Loucy (cell line): Measurements from ENCODE around the gene ZNF629.

Experiments used
- H2AFZ ChIP-seq: fragments of 200-600 bp; sonication (generic); 2 replicates; pipeline ENCODE4 v1.6.0; 2016; ENCODE audit warnings: antibody characterized with exemption, mild to moderate bottlenecking, low read length, moderate library complexity
- H3F3A ChIP-seq: fragments of 200-600 bp; 2 replicates; pipeline ENCODE4 v1.6.0; 2016; ENCODE audit warnings: antibody characterized with exemption, low read depth, mild to moderate bottlenecking
- H3K27me3 ChIP-seq: fragments of 200-600 bp; sonication (generic); 2 replicates; pipeline ENCODE4 v1.6.1; 2014; ENCODE audit warnings: low read length, mild to moderate bottlenecking; ENCODE audit not compliant: insufficient read depth, poor library complexity, severe bottlenecking
- H3K36me3 ChIP-seq: fragments of 200-600 bp; sonication (generic); 2 replicates; pipeline ENCODE4 v1.6.1; 2016; ENCODE audit warnings: low read length; ENCODE audit not compliant: insufficient read depth
- H3K4me1 ChIP-seq: fragments of 200-600 bp; sonication (generic); 2 replicates; pipeline ENCODE4 v1.5.1; 2014; ENCODE audit warnings: low read length, mild to moderate bottlenecking; ENCODE audit not compliant: insufficient read depth, poor library complexity, severe bottlenecking
- H3K4me2 ChIP-seq: fragments of 200-600 bp; sonication (generic); 2 replicates; pipeline ENCODE4 v1.6.0; 2014; ENCODE audit warnings: antibody characterized with exemption, low read length, low read depth, mild to moderate bottlenecking; ENCODE audit not compliant: poor library complexity, severe bottlenecking
- H3K4me3 ChIP-seq: fragments of 200-600 bp; sonication (generic); 2 replicates; pipeline ENCODE4 v1.5.1; 2014; ENCODE audit warnings: low read length, mild to moderate bottlenecking, mixed read lengths; ENCODE audit not compliant: poor library complexity, severe bottlenecking
- H3K79me2 ChIP-seq: fragments of 200-600 bp; sonication (generic); 2 replicates; pipeline ENCODE4 v1.6.1; 2014; ENCODE audit warnings: low read length; ENCODE audit not compliant: insufficient read depth
- H3K9ac ChIP-seq: fragments of 200-600 bp; sonication (generic); 2 replicates; pipeline ENCODE4 v1.6.0; 2014; ENCODE audit warnings: mild to moderate bottlenecking, low read depth, low read length, moderate library complexity; ENCODE audit not compliant: poor library complexity, severe bottlenecking
- H3K9me2 ChIP-seq: fragments of 200-600 bp; sonication (generic); replicated peaks from 2 replicates; pipeline ENCODE4 v1.6.1; 2016; ENCODE audit warnings: low read depth, low read length, mixed read lengths
- H3K9me3 ChIP-seq: fragments of 200-600 bp; sonication (generic); 2 replicates; pipeline ENCODE4 v1.6.1; 2014; ENCODE audit warnings: mild to moderate bottlenecking, antibody characterized with exemption, low read length, low read depth; ENCODE audit not compliant: insufficient read depth
- H4K20me1 ChIP-seq: fragments of 200-600 bp; sonication (generic); 2 replicates; pipeline ENCODE4 v1.6.0; 2014; ENCODE audit warnings: antibody characterized with exemption, low read length, mild to moderate bottlenecking; ENCODE audit not compliant: insufficient read depth, poor library complexity, severe bottlenecking
- EZH2phosphoT487 ChIP-seq: fragments of 200-600 bp; IDR thresholded peaks from 2 replicates; pipeline ENCODE4 v1.6.1; 2018; ENCODE audit warnings: antibody characterized with exemption, mild to moderate bottlenecking, moderate library complexity, borderline replicate concordance
- TF ChIP-seq, protein P1 (sequence below): fragments of 200-600 bp; sonication (generic); conservative IDR thresholded peaks from 2 replicates; pipeline ENCODE4 v1.5.1; 2014; ENCODE audit warnings: mild to moderate bottlenecking, antibody characterized with exemption, low read length

The ZNF629 gene

DNA sequence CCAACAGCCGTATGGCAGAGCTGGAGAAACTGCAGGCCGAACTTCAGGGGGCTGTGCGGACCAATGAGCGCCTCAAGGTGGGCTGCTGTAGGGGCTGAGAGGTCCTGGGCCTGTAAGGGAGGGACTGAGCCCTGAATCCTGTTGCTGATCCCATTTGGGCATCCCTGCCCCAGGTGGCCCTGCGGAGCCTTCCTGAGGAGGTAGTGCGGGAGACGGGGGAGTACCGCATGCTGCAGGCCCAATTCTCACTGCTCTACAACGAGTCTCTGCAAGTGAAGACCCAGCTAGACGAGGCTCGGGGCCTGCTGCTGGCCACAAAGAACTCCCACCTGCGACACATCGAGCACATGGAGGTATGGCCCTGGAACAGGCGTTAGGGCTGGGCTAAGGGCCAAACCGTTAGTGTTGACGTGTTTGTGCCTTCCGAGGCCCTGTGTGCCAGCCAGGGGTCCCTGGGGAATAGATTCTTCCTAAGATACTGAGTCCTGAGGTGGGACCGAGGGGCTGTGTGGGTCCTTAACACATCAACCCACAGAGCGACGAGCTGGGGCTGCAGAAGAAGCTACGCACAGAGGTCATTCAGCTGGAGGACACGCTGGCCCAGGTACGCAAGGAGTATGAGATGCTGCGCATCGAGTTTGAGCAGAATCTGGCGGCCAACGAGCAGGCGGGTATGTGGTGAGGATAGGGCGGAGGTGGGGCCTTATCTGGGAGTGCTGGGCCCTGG, 20.6 kb downstream of the ZNF629 start:
- H3K36me3 ChIP-seq, result peaks cover 71% of the 10 kb centered on the region; the same call in 1 of the 2 replicates
- H3K9me3 ChIP-seq, result no peaks in the 10 kb centered on the region
- no peak overlapping the region for H3K9ac ChIP-seq
- no peak overlapping the region for H3K4me2 ChIP-seq
- no peaks in the 10 kb centered on the region for H3F3A ChIP-seq
- peaks cover 17% of the 10 kb centered on the region for H3K4me1 ChIP-seq
- no peaks in the 10 kb centered on the region for H3K9me2 ChIP-seq
- H2AFZ ChIP-seq, result no peak overlapping the region
- H3K4me3 ChIP-seq, result no peak overlapping the region
- peaks cover 28% of the 10 kb centered on the region for H3K79me2 ChIP-seq
- H3K27me3 ChIP-seq, result no peaks in the 10 kb centered on the region
- no peak for TF ChIP-seq EZH2phosphoT487
- TF ChIP-seq, protein P1, sequence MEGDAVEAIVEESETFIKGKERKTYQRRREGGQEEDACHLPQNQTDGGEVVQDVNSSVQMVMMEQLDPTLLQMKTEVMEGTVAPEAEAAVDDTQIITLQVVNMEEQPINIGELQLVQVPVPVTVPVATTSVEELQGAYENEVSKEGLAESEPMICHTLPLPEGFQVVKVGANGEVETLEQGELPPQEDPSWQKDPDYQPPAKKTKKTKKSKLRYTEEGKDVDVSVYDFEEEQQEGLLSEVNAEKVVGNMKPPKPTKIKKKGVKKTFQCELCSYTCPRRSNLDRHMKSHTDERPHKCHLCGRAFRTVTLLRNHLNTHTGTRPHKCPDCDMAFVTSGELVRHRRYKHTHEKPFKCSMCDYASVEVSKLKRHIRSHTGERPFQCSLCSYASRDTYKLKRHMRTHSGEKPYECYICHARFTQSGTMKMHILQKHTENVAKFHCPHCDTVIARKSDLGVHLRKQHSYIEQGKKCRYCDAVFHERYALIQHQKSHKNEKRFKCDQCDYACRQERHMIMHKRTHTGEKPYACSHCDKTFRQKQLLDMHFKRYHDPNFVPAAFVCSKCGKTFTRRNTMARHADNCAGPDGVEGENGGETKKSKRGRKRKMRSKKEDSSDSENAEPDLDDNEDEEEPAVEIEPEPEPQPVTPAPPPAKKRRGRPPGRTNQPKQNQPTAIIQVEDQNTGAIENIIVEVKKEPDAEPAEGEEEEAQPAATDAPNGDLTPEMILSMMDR, result no peak
- peaks cover 22% of the 10 kb centered on the region for H4K20me1 ChIP-seq

GRCh38 chr16:30764816-30765465, 22.1 kb downstream of the ZNF629 start:
- no peaks in the 10 kb centered on the region for H3F3A ChIP-seq
- TF ChIP-seq, protein P1, result no peak
- TF ChIP-seq EZH2phosphoT487, result no peak
- peaks cover 58% of the 10 kb centered on the region; the same call in 1 of the 2 replicates for H3K36me3 ChIP-seq
- H3K9me3 ChIP-seq, result no peaks in the 10 kb centered on the region
- peaks cover 28% of the 10 kb centered on the region for H3K79me2 ChIP-seq
- no peaks in the 10 kb centered on the region for H3K9me2 ChIP-seq
- H3K27me3 ChIP-seq, result no peaks in the 10 kb centered on the region
- H4K20me1 ChIP-seq, result peaks cover 22% of the 10 kb centered on the region
- H3K4me3 ChIP-seq, result no peak overlapping the region
- peaks cover 23% of the 10 kb centered on the region for H3K4me1 ChIP-seq
- no peak overlapping the region for H2AFZ ChIP-seq
- no peak overlapping the region for H3K9ac ChIP-seq
- H3K4me2 ChIP-seq, result no peak overlapping the region

DNA sequence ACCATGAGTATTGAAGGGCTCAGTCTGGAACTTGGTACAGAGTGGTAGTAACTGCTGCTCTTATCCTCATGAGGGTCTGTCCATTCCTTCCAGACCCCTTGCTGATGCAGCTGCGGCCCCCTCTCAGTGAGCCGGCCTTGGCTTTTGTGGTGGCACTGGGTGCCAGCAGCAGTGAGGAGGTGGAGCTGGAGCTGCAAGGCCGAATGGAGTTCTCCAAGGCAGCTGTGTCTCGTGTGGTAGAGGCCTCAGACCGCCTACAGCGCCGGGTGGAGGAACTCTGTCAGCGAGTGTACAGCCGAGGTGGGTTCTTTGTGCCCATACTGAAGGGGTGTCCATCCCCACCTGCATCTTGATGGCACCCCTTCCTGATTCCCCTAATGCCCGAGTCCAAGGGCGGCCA, 22.9 kb downstream of the ZNF629 start:
- no peak for TF ChIP-seq EZH2phosphoT487
- TF ChIP-seq, protein P1, result no peak
- peak overlapping the region; percentile 88 for H3K4me2 ChIP-seq

More for the DNA sequence above, 22.9 kb downstream of the ZNF629 start:
- peaks cover 22% of the 10 kb centered on the region for H4K20me1 ChIP-seq
- no peak overlapping the region for H2AFZ ChIP-seq
- H3K79me2 ChIP-seq, result peaks cover 28% of the 10 kb centered on the region
- peaks cover 51% of the 10 kb centered on the region; the same call in 1 of the 2 replicates for H3K36me3 ChIP-seq
- H3K4me3 ChIP-seq, result no peak overlapping the region
- peaks cover 23% of the 10 kb centered on the region for H3K4me1 ChIP-seq
- H3K9me2 ChIP-seq, result no peaks in the 10 kb centered on the region
- no peaks in the 10 kb centered on the region for H3K27me3 ChIP-seq
- no peaks in the 10 kb centered on the region for H3K9me3 ChIP-seq
- no peaks in the 10 kb centered on the region for H3F3A ChIP-seq
- H3K9ac ChIP-seq, result no peak overlapping the region
